22Rv1 (cell line): ENCODE data around the gene OR2W1.

Experiments used
- H3K27ac ChIP-seq: fragments of 450-650 bp; 2 replicates; pipeline ENCODE4 v1.5.1; 2017
- CTCF ChIP-seq: fragments of 450-650 bp; IDR thresholded peaks from 2 replicates; pipeline ENCODE4 v1.5.1; 2017; ENCODE audit warnings: mild to moderate bottlenecking
- ZFX ChIP-seq: fragments of 450-650 bp; IDR thresholded peaks from 2 replicates; pipeline ENCODE4 v1.6.1; 2017; ENCODE audit warnings: antibody characterized with exemption, borderline replicate concordance

The OR2W1 gene

GRCh38 chr6:29045075-29045474 lies at the start of gene OR2W1:
Gene OR2W1, minus strand, starts transcription at chr6:29045175. Its CDS starts 0 bp downstream, at chr6:29045175.
- no peak within 1 kb of the TSS for H3K27ac ChIP-seq
- no peak for TF ChIP-seq CTCF
- TF ChIP-seq ZFX = no peak

GRCh38 chr6:29092957-29093356 lies 48.0 kb upstream of the OR2W1 start:
- TF ChIP-seq ZFX = no peak
- TF ChIP-seq CTCF = no peak
- no peak overlapping the region for H3K27ac ChIP-seq

- TF ChIP-seq CTCF (no peak), ZFX (no peak)
- H3K27ac ChIP-seq = no peak within 1 kb of the TSS
These were observed 42.2 kb upstream of the OR2W1 start, which contains the start of gene OR2B3 for GRCh38 chr6:29087213-29087612. Gene OR2B3, minus strand, starts transcription at chr6:29087313. Its CDS starts 65 bp downstream, at chr6:29087248.

- TF ChIP-seq CTCF (no peak), ZFX (no peak)
- no peak overlapping the region for H3K27ac ChIP-seq
These were observed 37.5 kb upstream of the OR2W1 start for GRCh38 chr6:29082457-29082856.

GRCh38 chr6:29081312-29081711 lies 36.3 kb upstream of the OR2W1 start:
- TF ChIP-seq ZFX (no peak), CTCF (no peak)

GRCh38 chr6:29079203-29079602 lies 34.2 kb upstream of the OR2W1 start:
- no peak overlapping the region for H3K27ac ChIP-seq
- TF ChIP-seq CTCF (no peak), ZFX (no peak)

More at GRCh38 chr6:29081312-29081711, 36.3 kb upstream of the OR2W1 start:
- H3K27ac ChIP-seq = no peak overlapping the region

GRCh38 chr6:29071831-29072723 lies 27.1 kb upstream of the OR2W1 start:
- TF ChIP-seq ZFX = no peak
- peak; percentile 78 for TF ChIP-seq CTCF
- no peak overlapping the region for H3K27ac ChIP-seq
